ENCODE data around the gene RAPH1.

DNA sequence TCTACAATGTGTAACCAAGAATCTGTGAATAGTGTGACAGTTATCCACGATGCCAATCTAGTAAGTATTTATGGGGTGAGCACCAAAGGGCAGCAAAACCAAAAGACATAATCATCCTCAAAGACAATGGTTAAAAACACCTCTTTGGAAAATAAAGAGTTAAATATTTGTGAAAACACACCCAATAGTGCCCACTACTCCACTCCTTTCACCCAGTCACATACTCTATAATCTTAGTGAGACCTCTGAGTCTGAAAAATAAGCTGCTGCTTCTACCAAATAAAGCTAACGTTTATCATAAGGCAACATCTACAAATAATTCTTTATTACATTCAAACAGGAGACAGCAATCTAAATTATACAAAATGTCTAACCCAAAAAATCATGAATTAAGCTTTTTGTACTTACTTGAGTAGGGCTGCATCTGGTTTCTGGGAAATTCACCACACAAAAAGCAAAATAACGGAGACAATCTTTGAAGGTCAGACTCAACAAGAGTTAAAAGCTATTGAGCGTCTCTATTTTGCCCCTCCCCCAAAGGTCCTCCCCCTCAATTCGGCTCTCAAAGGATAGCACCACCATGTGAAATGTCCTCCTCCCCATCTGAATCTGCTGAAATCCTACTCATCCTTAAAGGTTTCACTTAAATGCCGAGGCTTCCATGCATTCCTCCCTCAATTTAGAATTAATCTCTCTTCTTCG is 2.0 kb downstream of the RAPH1 start:
- TF ChIP-seq, protein P1, sequence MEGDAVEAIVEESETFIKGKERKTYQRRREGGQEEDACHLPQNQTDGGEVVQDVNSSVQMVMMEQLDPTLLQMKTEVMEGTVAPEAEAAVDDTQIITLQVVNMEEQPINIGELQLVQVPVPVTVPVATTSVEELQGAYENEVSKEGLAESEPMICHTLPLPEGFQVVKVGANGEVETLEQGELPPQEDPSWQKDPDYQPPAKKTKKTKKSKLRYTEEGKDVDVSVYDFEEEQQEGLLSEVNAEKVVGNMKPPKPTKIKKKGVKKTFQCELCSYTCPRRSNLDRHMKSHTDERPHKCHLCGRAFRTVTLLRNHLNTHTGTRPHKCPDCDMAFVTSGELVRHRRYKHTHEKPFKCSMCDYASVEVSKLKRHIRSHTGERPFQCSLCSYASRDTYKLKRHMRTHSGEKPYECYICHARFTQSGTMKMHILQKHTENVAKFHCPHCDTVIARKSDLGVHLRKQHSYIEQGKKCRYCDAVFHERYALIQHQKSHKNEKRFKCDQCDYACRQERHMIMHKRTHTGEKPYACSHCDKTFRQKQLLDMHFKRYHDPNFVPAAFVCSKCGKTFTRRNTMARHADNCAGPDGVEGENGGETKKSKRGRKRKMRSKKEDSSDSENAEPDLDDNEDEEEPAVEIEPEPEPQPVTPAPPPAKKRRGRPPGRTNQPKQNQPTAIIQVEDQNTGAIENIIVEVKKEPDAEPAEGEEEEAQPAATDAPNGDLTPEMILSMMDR (conservative IDR thresholded peaks at IDR 0.05; ENCODE audit: low read depth, low read length), result no peak
- TF ChIP-seq EZH2 (IDR thresholded peaks at IDR 0.05; ENCODE audit: low read length, unreplicated experiment), result no peak
